Adrenal gland (tissue), 5 donors: Measurements from ENCODE around the gene SCAF1.

Experiments used
- CTCF ChIP-seq, 6 experiments: fragments of 450-650 bp in 4 of 6; fragments of 200-600 bp in 2 of 6; sonication (generic) in 1 of 6; IDR thresholded peaks; 1 replicate in 5 of 6; 2 replicates in 1 of 6; pipeline versions ENCODE4 v1.5.1 to v1.8.0; 2016 to 2021; ENCODE audit warnings: antibody characterized with exemption in 6 of 6, mild to moderate bottlenecking in 2 of 6, moderate library complexity in 1 of 6
- POLR2A ChIP-seq, 2 donors: fragments of 450-650 bp; IDR thresholded peaks; one replicate each; pipeline ENCODE4 v1.6.1; 2017; ENCODE audit warnings: antibody characterized with exemption in 2 of 2, mild to moderate bottlenecking in 2 of 2, moderate library complexity in 1 of 2
- donor health status: DM: no; HTN: no; CAD: no.

- no peak for TF ChIP-seq CTCF (IDR thresholded peaks at IDR 0.05)
- no peak for TF ChIP-seq POLR2A (IDR thresholded peaks at IDR 0.05)
These were observed 1.5 kb downstream of the SCAF1 start for GRCh38 chr19:49643466-49643865.
